Measurements from ENCODE around the gene NRTN. TPM values are rescaled to one million over a fixed set of nuclear protein-coding genes. Genes with fewer than 3 reads are reported as not detected.

The NRTN gene
- total and polyA plus RNA-seq, 2 of the 13 experiments (the other 11 are each of a cell fraction or from before 2014, with no cell fraction given), result 4.1 to 5.3 TPM

GRCh38 chr19:5806133-5806489, 1.2 kb downstream of the NRTN start (continued):
- TF ChIP-seq HNF1A (IDR thresholded peaks at IDR 0.05; ENCODE audit: low read depth) (no peak), HNF1A (CRISPR knock-in tag; IDR thresholded peaks at IDR 0.05; ENCODE audit: borderline replicate concordance) (no peak), ZNF333 (CRISPR knock-in tag; IDR thresholded peaks at IDR 0.05; ENCODE audit: borderline replicate concordance) (0 out of 2 replicates have a peak, but pooled peaks have one; percentile 5), ZFP36L2 (CRISPR knock-in tag; IDR thresholded peaks at IDR 0.05) (no peak), ZNF496 (CRISPR knock-in tag; IDR thresholded peaks at IDR 0.05; ENCODE audit: insufficient replicate concordance) (no peak), ZNF253 (CRISPR knock-in tag; IDR thresholded peaks at IDR 0.05; ENCODE audit: borderline replicate concordance) (no peak), CENPBD1 (CRISPR knock-in tag; IDR thresholded peaks at IDR 0.05; ENCODE audit: borderline replicate concordance, low read depth) (no peak), SOX6 (IDR thresholded peaks at IDR 0.05) (no peak), SOX6 (CRISPR knock-in tag; IDR thresholded peaks at IDR 0.05) (no peak; the same call in 1 of the 2 replicates), DNMT3B (CRISPR knock-in tag; conservative IDR thresholded peaks at IDR 0.05) (no peak)
